ENCODE results near the gene CLCN7. TPM values are rescaled to one million over a fixed set of nuclear protein-coding genes. Genes with fewer than 3 reads are reported as not detected.

Gene CLCN7
- polyA plus RNA-seq, 1 of the 3 experiments (the other 2 are of a cell fraction), result 44.3 TPM

- TF ChIP-seq TCF12 (IDR thresholded peaks at IDR 0.05) (no peak), ZBTB33 (IDR thresholded peaks at IDR 0.05; ENCODE audit: borderline replicate concordance, low read depth) (no peak), RCOR1 (IDR thresholded peaks at IDR 0.05; ENCODE audit: low read length) (0 out of 2 replicates have a peak, but pooled peaks have one; percentile 26), ELF1 (IDR thresholded peaks at IDR 0.05) (no peak)
These were observed 60.9 kb downstream of the CLCN7 start (continued) for GRCh38 chr16:1413684-1414531.

GRCh38 chr16:1412847-1413246 is 62.0 kb downstream of the CLCN7 start:
- Histone ChIP-seq H3K4me3 (ENCODE audit: low read depth in 2 of 2, low read length in 1 of 2) (no peak overlapping the region), H3K4me1 (ENCODE audit: control insufficient read depth in 1 of 2, insufficient read depth in 2 of 2, low read depth in 1 of 2, low read length in 1 of 2) (peaks cover 0 to 4% of the 10 kb centered on the region in 2 experiments; a peak in 1 of 4 replicates), H3F3A (replicated peaks; ENCODE audit: insufficient read depth) (peaks cover 24% of the 10 kb centered on the region), H2AFZ (ENCODE audit: low read depth) (no peak overlapping the region), H3K9me2 (no peaks in the 10 kb centered on the region), H3K9me3 (no peaks in the 10 kb centered on the region), H3K27me3 (ENCODE audit: insufficient read depth) (no peaks in the 10 kb centered on the region), H3K36me3 (replicated peaks in 1 of 2; ENCODE audit: control insufficient read depth in 1 of 2, insufficient read depth in 2 of 2, low read length in 1 of 2) (no peaks in the 10 kb centered on the region), H3K27ac (ENCODE audit: low read depth in 2 of 2, low read length in 1 of 2) (no peak overlapping the region), H3K79me2 (ENCODE audit: insufficient read depth) (peaks cover 55% of the 10 kb centered on the region), H3K9ac (no peak overlapping the region), H3K4me2 (no peak overlapping the region), H4K20me1 (ENCODE audit: insufficient read depth) (peaks cover 1% of the 10 kb centered on the region; the same call in 1 of the 2 replicates)
- 86% methylated on average over 2 of the region's 2 CpGs for WGBS (ENCODE audit: low lambda C conversion rate)
- CTCF ChIA-PET, result interaction anchor here (1.4 kb wide), 1 partner anchor 8 kb away, joined by 3 read pairs; no protein-coding TSS in a partner anchor
- TF ChIP-seq USF2 (IDR thresholded peaks at IDR 0.05; ENCODE audit: borderline replicate concordance, low read depth, low read length), result no peak
- no peak for TF ChIP-seq TEAD4 (IDR thresholded peaks at IDR 0.05; ENCODE audit: borderline replicate concordance, insufficient read depth)
- no peak for TF ChIP-seq ELF1 (IDR thresholded peaks at IDR 0.05)
- TF ChIP-seq JUND (IDR thresholded peaks at IDR 0.05), result no peak
- TF ChIP-seq YY1 (IDR thresholded peaks at IDR 0.05; ENCODE audit: low read depth), result no peak
- POLR2A ChIA-PET, result interaction anchor here (0.7 kb wide), 1 partner anchor 104 kb away, joined by 5 read pairs; no protein-coding TSS in a partner anchor
- no peak for DNase-seq

- peak overlapping the region; percentile 58; the same call in 1 of the 2 replicates for H3K9ac ChIP-seq
- H3K27ac ChIP-seq (ENCODE audit: low read depth in 2 of 2, low read length in 1 of 2), result peak overlapping the region in 1 of 2 experiments; percentile 42; a peak in 3 of 4 replicates
- peaks cover 46% of the 10 kb centered on the region for H3K79me2 ChIP-seq (ENCODE audit: insufficient read depth)
- H3K4me1 ChIP-seq (ENCODE audit: control insufficient read depth in 1 of 2, insufficient read depth in 2 of 2, low read depth in 1 of 2, low read length in 1 of 2), result peaks cover 0 to 6% of the 10 kb centered on the region in 2 experiments; a peak in 1 of 4 replicates
- peak overlapping the region; percentile 94; the same call in 1 of the 2 replicates for H2AFZ ChIP-seq (ENCODE audit: low read depth)
- H3K9me2 ChIP-seq, result no peaks in the 10 kb centered on the region
- peaks cover 2% of the 10 kb centered on the region for H3F3A ChIP-seq (replicated peaks; ENCODE audit: insufficient read depth)
- ChIA-PET POLR2A (interaction anchor here (0.6 to 1.4 kb wide), 3 partner anchors 13 to 51 kb away, joined by 3 to 7 read pairs (median 3); partner anchors contain the start of gene UQCC4), CTCF (interaction anchor here (0.6 to 1.4 kb wide), 4 partner anchors 71 to 372 kb away, joined by 3 to 5 read pairs (median 3); no protein-coding TSS in a partner anchor)
- H3K36me3 ChIP-seq (replicated peaks in 1 of 2; ENCODE audit: control insufficient read depth in 1 of 2, insufficient read depth in 2 of 2, low read length in 1 of 2), result no peaks in the 10 kb centered on the region
- peak; percentile 99 for DNase-seq
- peak overlapping the region; percentile 87 for H3K4me2 ChIP-seq
- no peaks in the 10 kb centered on the region for H3K27me3 ChIP-seq (ENCODE audit: insufficient read depth)
- WGBS (ENCODE audit: low lambda C conversion rate), result 1% methylated on average over 21 of the region's 42 CpGs
- H4K20me1 ChIP-seq (ENCODE audit: insufficient read depth), result peaks cover 9% of the 10 kb centered on the region; the same call in 1 of the 2 replicates
- H3K9me3 ChIP-seq, result no peaks in the 10 kb centered on the region
- H3K4me3 ChIP-seq (ENCODE audit: low read depth in 2 of 2, low read length in 1 of 2), result peak overlapping the region; percentile 57 to 64
- TF ChIP-seq TCF12 (IDR thresholded peaks at IDR 0.05), result no peak
- no peak for TF ChIP-seq FOSL2 (IDR thresholded peaks at IDR 0.05; ENCODE audit: borderline replicate concordance, low read depth)
- no peak for TF ChIP-seq TEAD4 (IDR thresholded peaks at IDR 0.05; ENCODE audit: borderline replicate concordance, insufficient read depth)
- no peak for TF ChIP-seq GATA2 (CRISPR knock-in tag; IDR thresholded peaks at IDR 0.05)
- peak; percentile 38; the same call in 1 of the 2 replicates for TF ChIP-seq SIN3A (IDR thresholded peaks at IDR 0.05; ENCODE audit: borderline replicate concordance, low read depth, low read length)
- TF ChIP-seq EP300 (IDR thresholded peaks at IDR 0.05; ENCODE audit: borderline replicate concordance in 1 of 2, low read depth in 1 of 2, low read length in 1 of 2), result no peak
- peak; percentile 98 for TF ChIP-seq USF1 (IDR thresholded peaks at IDR 0.05; ENCODE audit: borderline replicate concordance, low read depth)
- TF ChIP-seq NFIC (IDR thresholded peaks at IDR 0.05; ENCODE audit: borderline replicate concordance), result no peak
- TF ChIP-seq USF2 (IDR thresholded peaks at IDR 0.05; ENCODE audit: borderline replicate concordance, low read depth, low read length), result peak; percentile 79; the same call in 1 of the 2 replicates
- TF ChIP-seq EZH2phosphoT487 (IDR thresholded peaks at IDR 0.05; ENCODE audit: borderline replicate concordance, low read depth), result no peak
- TF ChIP-seq RAD21 (IDR thresholded peaks at IDR 0.05; ENCODE audit: low read length), result no peak
- TF ChIP-seq ELF1 (IDR thresholded peaks at IDR 0.05), result no peak
- TF ChIP-seq JUND (IDR thresholded peaks at IDR 0.05), result no peak
- TF ChIP-seq POLR2AphosphoS5 (IDR thresholded peaks at IDR 0.05; ENCODE audit: low read depth, low read length), result no peak
- no peak for TF ChIP-seq YY1 (IDR thresholded peaks at IDR 0.05; ENCODE audit: low read depth)
These were observed 66.5 kb downstream of the CLCN7 start for GRCh38 chr16:1408171-1408837.

All from SK-N-SH (cell line).